ENCODE measurements around the gene RALGPS1. TPM values are rescaled to one million over a fixed set of nuclear protein-coding genes. Genes with fewer than 3 reads are reported as not detected.
A peak's percentile ranks its signal among the peaks of the same experiment; 100 is the strongest.
"Not testable (repeated sequence)": the region's sequence is repeated elsewhere in the genome, so short reads cannot be mapped to it uniquely, and the experiment has no call there.

The RALGPS1 gene
- polyA plus RNA-seq, 4 donors = 16.6 to 53.3 (median 26.8) TPM

- no peak for FAIRE-seq
- no peak for DNase-seq
- H3K27ac ChIP-seq (ENCODE audit: low read depth in 1 of 3, low read length in 2 of 3) = no peak overlapping the region
- H3K4me1 ChIP-seq (ENCODE audit: control insufficient read depth in 3 of 3, insufficient read depth in 2 of 3, low read depth in 1 of 3, low read length in 2 of 3) = no peaks in the 10 kb centered on the region
- peaks cover 0 to 6% of the 10 kb centered on the region in 2 donors for H3K9me3 ChIP-seq (ENCODE audit: control insufficient read depth in 2 of 2, insufficient read depth in 1 of 2, low read depth in 1 of 2, low read length in 1 of 2)
- peaks cover 0 to 28% (median 0%) of the 10 kb centered on the region in 3 donors for H3K36me3 ChIP-seq (ENCODE audit: control insufficient read depth in 3 of 3, insufficient read depth in 2 of 3, low read depth in 1 of 3, low read length in 3 of 3)
- H3K4me3 ChIP-seq (ENCODE audit: low read depth in 1 of 3, low read length in 3 of 3) = no peak overlapping the region
- 62 to 71% (median 63%) methylated on average over 2 of the region's 2 CpGs for WGBS, 3 donors
- no peaks in the 10 kb centered on the region for H3K27me3 ChIP-seq (ENCODE audit: control insufficient read depth in 3 of 3, insufficient read depth in 3 of 3, low read length in 3 of 3)
Observed at GRCh38 chr9:127142931-127143464, 228.4 kb downstream of the RALGPS1 start.

- no peak overlapping the region for H3K4me3 ChIP-seq (ENCODE audit: low read depth in 1 of 3, low read length in 3 of 3)
- peaks cover 0 to 31% (median 0%) of the 10 kb centered on the region in 3 donors for H3K36me3 ChIP-seq (ENCODE audit: control insufficient read depth in 3 of 3, insufficient read depth in 2 of 3, low read depth in 1 of 3, low read length in 3 of 3)
- H3K4me1 ChIP-seq (ENCODE audit: control insufficient read depth in 3 of 3, insufficient read depth in 2 of 3, low read depth in 1 of 3, low read length in 2 of 3) = no peaks in the 10 kb centered on the region
- no peak overlapping the region for H3K27ac ChIP-seq (ENCODE audit: low read depth in 1 of 3, low read length in 2 of 3)
- DNase-seq = no peak
- no peak for FAIRE-seq
- H3K9me3 ChIP-seq (ENCODE audit: control insufficient read depth in 2 of 2, insufficient read depth in 1 of 2, low read depth in 1 of 2, low read length in 1 of 2) = peaks cover 0 to 6% of the 10 kb centered on the region in 2 donors
- WGBS, 3 donors = 93 to 95% (median 94%) methylated on average over 8 of the region's 8 CpGs
- no peaks in the 10 kb centered on the region for H3K27me3 ChIP-seq (ENCODE audit: control insufficient read depth in 3 of 3, insufficient read depth in 3 of 3, low read length in 3 of 3)
Observed at GRCh38 chr9:127143920-127144465, 229.4 kb downstream of the RALGPS1 start.

DNA sequence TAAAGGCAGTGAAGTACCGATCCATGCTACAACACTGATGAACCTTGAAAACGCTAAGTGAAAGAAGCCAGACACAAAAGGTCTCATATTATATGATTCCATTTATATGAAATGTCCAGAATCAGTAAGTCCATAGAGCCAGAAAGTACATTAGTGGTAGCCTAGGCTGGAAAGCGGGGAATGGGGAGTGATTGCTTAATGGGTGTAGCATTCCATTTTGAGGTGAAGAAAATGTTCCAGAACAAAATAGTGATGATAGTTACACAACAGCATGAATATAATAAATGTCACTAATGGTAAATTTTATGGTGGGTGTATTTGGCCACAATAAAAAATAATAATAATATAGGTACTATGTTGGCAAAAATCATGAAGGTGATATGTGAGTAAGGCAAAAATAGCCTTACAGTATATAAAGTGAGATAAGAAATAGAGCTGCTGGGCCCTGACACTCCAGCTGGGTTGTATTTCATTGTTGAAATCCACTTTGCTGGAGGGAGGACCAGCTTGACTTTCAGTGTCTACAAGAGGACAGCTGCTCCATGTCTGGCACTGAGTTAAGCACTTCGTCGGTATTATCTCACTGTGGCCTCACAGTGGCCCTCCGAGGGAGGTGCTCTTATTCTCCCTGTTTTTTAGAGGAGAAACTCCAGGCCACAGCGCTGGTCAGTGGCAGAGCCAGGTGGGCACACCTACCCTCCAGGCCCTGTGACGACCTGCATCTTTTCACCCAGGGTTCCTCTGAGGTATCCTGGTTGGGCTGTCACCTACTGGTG, 230.3 kb downstream of the RALGPS1 start:
- FAIRE-seq = no peak
- no peaks in the 10 kb centered on the region for H3K27me3 ChIP-seq (ENCODE audit: control insufficient read depth in 3 of 3, insufficient read depth in 3 of 3, low read length in 3 of 3)
- WGBS, 3 donors = 79 to 95% (median 94%) methylated on average over 8 of the region's 8 CpGs
- H3K9me3 ChIP-seq (ENCODE audit: control insufficient read depth in 2 of 2, insufficient read depth in 1 of 2, low read depth in 1 of 2, low read length in 1 of 2) = peaks cover 0 to 6% of the 10 kb centered on the region in 2 donors
- H3K36me3 ChIP-seq (ENCODE audit: control insufficient read depth in 3 of 3, insufficient read depth in 2 of 3, low read depth in 1 of 3, low read length in 3 of 3) = peaks cover 0 to 29% (median 0%) of the 10 kb centered on the region in 3 donors
- peak overlapping the region in 1 of 3 donors; percentile 41 for H3K27ac ChIP-seq (ENCODE audit: low read depth in 1 of 3, low read length in 2 of 3)
- H3K4me3 ChIP-seq (ENCODE audit: low read depth in 1 of 3, low read length in 3 of 3) = no peak overlapping the region
- H3K4me1 ChIP-seq (ENCODE audit: control insufficient read depth in 3 of 3, insufficient read depth in 2 of 3, low read depth in 1 of 3, low read length in 2 of 3) = no peaks in the 10 kb centered on the region
- DNase-seq = peak in 1 of 2 donors; percentile 13

- not testable (repeated sequence) for H3K27ac ChIP-seq (ENCODE audit: low read depth in 1 of 3, low read length in 2 of 3); H3K4me3 ChIP-seq (ENCODE audit: low read depth in 1 of 3, low read length in 3 of 3); H3K9me3 ChIP-seq (ENCODE audit: control insufficient read depth in 2 of 2, insufficient read depth in 1 of 2, low read depth in 1 of 2, low read length in 1 of 2); FAIRE-seq; H3K4me1 ChIP-seq (ENCODE audit: control insufficient read depth in 3 of 3, insufficient read depth in 2 of 3, low read depth in 1 of 3, low read length in 2 of 3); H3K27me3 ChIP-seq (ENCODE audit: control insufficient read depth in 3 of 3, insufficient read depth in 3 of 3, low read length in 3 of 3); DNase-seq
- H3K36me3 ChIP-seq (ENCODE audit: control insufficient read depth in 3 of 3, insufficient read depth in 2 of 3, low read depth in 1 of 3, low read length in 3 of 3) = peaks cover 0 to 31% (median 0%) of the 10 kb centered on the region in 3 donors
Observed at GRCh38 chr9:127146841-127147240, 232.3 kb downstream of the RALGPS1 start.

DNA sequence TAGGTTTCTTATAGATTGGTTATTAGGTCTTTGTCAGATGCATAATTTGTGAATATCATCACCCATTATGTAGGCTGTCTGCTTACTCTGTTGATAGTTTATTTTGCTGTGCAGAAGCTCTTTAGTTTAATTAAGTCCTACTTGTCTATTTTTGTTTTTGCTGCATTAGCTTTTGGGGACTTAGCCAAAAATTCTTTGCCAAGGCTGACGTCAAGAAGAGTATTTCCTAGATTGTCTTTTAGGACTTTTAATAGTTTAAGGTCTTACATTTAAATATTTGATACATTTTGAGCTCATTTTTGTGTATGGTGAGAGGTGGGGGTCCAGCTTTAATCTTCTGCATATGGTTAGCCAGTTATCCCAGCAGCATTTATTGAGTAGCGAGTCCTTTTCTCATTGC, 232.7 kb downstream of the RALGPS1 start:
- FAIRE-seq = no peak
- Histone ChIP-seq H3K9me3 (ENCODE audit: control insufficient read depth in 2 of 2, insufficient read depth in 1 of 2, low read depth in 1 of 2, low read length in 1 of 2) (peaks cover 0 to 6% of the 10 kb centered on the region in 2 donors), H3K4me3 (ENCODE audit: low read depth in 1 of 3, low read length in 3 of 3) (no peak overlapping the region), H3K27me3 (ENCODE audit: control insufficient read depth in 3 of 3, insufficient read depth in 3 of 3, low read length in 3 of 3) (no peaks in the 10 kb centered on the region), H3K4me1 (ENCODE audit: control insufficient read depth in 3 of 3, insufficient read depth in 2 of 3, low read depth in 1 of 3, low read length in 2 of 3) (no peaks in the 10 kb centered on the region), H3K36me3 (ENCODE audit: control insufficient read depth in 3 of 3, insufficient read depth in 2 of 3, low read depth in 1 of 3, low read length in 3 of 3) (peaks cover 0 to 31% (median 0%) of the 10 kb centered on the region in 3 donors), H3K27ac (ENCODE audit: low read depth in 1 of 3, low read length in 2 of 3) (no peak overlapping the region)
- 73 to 98% (median 90%) methylated on average over 2 of the region's 2 CpGs for WGBS, 3 donors
- DNase-seq = no peak

- FAIRE-seq (no peak), DNase-seq (no peak)
- Histone ChIP-seq H3K27ac (ENCODE audit: low read depth in 1 of 3, low read length in 2 of 3) (no peak overlapping the region), H3K4me3 (ENCODE audit: low read depth in 1 of 3, low read length in 3 of 3) (no peak overlapping the region), H3K27me3 (ENCODE audit: control insufficient read depth in 3 of 3, insufficient read depth in 3 of 3, low read length in 3 of 3) (no peaks in the 10 kb centered on the region), H3K9me3 (ENCODE audit: control insufficient read depth in 2 of 2, insufficient read depth in 1 of 2, low read depth in 1 of 2, low read length in 1 of 2) (peaks cover 0 to 6% of the 10 kb centered on the region in 2 donors), H3K4me1 (ENCODE audit: control insufficient read depth in 3 of 3, insufficient read depth in 2 of 3, low read depth in 1 of 3, low read length in 2 of 3) (no peaks in the 10 kb centered on the region), H3K36me3 (ENCODE audit: control insufficient read depth in 3 of 3, insufficient read depth in 2 of 3, low read depth in 1 of 3, low read length in 3 of 3) (peaks cover 0 to 31% (median 0%) of the 10 kb centered on the region in 3 donors)
- WGBS, 3 donors = 93 to 98% (median 95%) methylated on average over 5 of the region's 5 CpGs
Observed at GRCh38 chr9:127148014-127148413, 233.4 kb downstream of the RALGPS1 start.

DNA sequence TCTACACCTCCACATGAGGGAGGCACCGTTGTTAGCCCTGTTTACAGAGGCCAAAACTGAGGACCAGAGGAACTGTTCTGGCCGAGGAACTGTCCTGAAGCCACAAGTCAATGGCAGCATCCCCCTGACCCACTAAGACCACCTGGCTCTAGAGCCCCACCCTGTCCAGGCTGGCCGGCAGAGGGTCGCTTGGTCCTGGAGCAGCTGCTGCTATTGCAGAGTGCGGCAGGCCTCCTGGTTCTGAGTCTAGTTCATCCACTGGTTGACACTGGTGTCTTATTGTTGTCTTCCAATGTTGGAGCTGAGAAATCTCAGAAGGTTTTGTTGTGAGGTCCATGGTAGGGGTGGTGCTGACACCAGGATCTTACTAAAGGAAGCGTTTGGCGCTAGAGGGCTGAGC, 234.4 kb downstream of the RALGPS1 start:
- Histone ChIP-seq H3K4me1 (ENCODE audit: control insufficient read depth in 3 of 3, insufficient read depth in 2 of 3, low read depth in 1 of 3, low read length in 2 of 3) (no peaks in the 10 kb centered on the region), H3K27me3 (ENCODE audit: control insufficient read depth in 3 of 3, insufficient read depth in 3 of 3, low read length in 3 of 3) (no peaks in the 10 kb centered on the region), H3K9me3 (ENCODE audit: control insufficient read depth in 2 of 2, insufficient read depth in 1 of 2, low read depth in 1 of 2, low read length in 1 of 2) (peaks cover 0 to 6% of the 10 kb centered on the region in 2 donors), H3K4me3 (ENCODE audit: low read depth in 1 of 3, low read length in 3 of 3) (no peak overlapping the region), H3K27ac (ENCODE audit: low read depth in 1 of 3, low read length in 2 of 3) (no peak overlapping the region), H3K36me3 (ENCODE audit: control insufficient read depth in 3 of 3, insufficient read depth in 2 of 3, low read depth in 1 of 3, low read length in 3 of 3) (peaks cover 0 to 32% (median 0%) of the 10 kb centered on the region in 3 donors)
- FAIRE-seq (no peak), DNase-seq (no peak)
- 96 to 98% (median 96%) methylated on average over 7 of the region's 7 CpGs for whole genome bisulfite sequencing, 3 donors

GRCh38 chr9:127149463-127150390, 235.1 kb downstream of the RALGPS1 start:
- no peaks in the 10 kb centered on the region for H3K4me1 ChIP-seq (ENCODE audit: control insufficient read depth in 3 of 3, insufficient read depth in 2 of 3, low read depth in 1 of 3, low read length in 2 of 3)
- FAIRE-seq (no peak), DNase-seq (no peak)
- no peak overlapping the region for H3K4me3 ChIP-seq (ENCODE audit: low read depth in 1 of 3, low read length in 3 of 3)
- no peak overlapping the region for H3K27ac ChIP-seq (ENCODE audit: low read depth in 1 of 3, low read length in 2 of 3)
- WGBS, 3 donors = 88 to 93% (median 90%) methylated on average over 6 of the region's 6 CpGs
- H3K36me3 ChIP-seq (ENCODE audit: control insufficient read depth in 3 of 3, insufficient read depth in 2 of 3, low read depth in 1 of 3, low read length in 3 of 3) = peaks cover 0 to 32% (median 0%) of the 10 kb centered on the region in 3 donors
- H3K27me3 ChIP-seq (ENCODE audit: control insufficient read depth in 3 of 3, insufficient read depth in 3 of 3, low read length in 3 of 3) = no peaks in the 10 kb centered on the region
- peaks cover 0 to 6% of the 10 kb centered on the region in 2 donors for H3K9me3 ChIP-seq (ENCODE audit: control insufficient read depth in 2 of 2, insufficient read depth in 1 of 2, low read depth in 1 of 2, low read length in 1 of 2)
